DLD1 (cell line): ENCODE measurements around the gene PRDM5.

ENCODE experiments used
- in situ Hi-C: cut with HindIII; loops from 2 replicates; pipeline ENCODE4 v1.10.0; 2017; ENCODE audit warnings: low sequenced_read_pairs

The PRDM5 gene

GRCh38 chr4:120826449-120826848 is 96.1 kb downstream of the PRDM5 start:
- in situ Hi-C loops: no loop called here

GRCh38 chr4:120824946-120825345 is 97.6 kb downstream of the PRDM5 start:
- in situ Hi-C loops: no loop called here

DNA sequence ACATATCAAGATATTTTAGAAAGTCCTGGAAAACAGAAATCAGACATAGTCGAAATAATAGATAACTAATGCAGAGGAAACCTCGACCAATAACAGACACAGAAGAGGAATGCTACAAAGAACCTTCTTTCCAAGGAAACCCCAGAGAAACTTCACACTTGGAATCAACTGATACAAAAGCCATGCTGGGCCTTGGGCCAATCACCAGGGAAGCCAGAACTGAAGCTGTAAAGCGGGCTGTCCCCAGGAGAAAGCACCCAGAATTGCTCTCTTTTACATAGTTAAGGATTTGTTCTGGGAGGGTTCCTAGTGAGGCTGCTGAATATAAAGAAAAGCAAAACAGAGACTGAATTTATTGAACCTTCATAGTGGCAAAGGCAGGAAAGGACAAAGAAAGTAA is 100.5 kb downstream of the PRDM5 start:
- in situ Hi-C loops: no loop called here

DNA sequence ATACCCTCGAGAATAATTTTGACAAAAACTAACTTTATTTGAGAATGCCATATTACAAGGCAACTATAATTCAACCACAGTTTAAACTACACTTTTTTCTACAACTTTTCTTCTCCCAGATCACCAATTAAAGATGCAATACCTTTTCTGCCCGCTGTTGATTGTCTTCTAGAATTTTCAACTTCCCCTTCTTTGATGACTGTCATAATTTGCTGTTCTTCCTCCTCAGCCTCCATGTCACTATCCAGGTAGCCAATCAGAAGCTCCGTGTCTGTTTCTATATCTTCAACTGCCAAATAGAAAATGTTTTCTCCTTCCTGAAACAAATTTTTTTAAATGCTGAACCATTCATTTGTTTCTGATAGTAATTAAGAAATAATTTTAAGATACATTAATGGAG is 101.5 kb downstream of the PRDM5 start:
- in situ Hi-C loops: no loop called here

- in situ Hi-C loops: no loop called here
Measured at GRCh38 chr4:120819805-120820437, 102.6 kb downstream of the PRDM5 start.

DNA sequence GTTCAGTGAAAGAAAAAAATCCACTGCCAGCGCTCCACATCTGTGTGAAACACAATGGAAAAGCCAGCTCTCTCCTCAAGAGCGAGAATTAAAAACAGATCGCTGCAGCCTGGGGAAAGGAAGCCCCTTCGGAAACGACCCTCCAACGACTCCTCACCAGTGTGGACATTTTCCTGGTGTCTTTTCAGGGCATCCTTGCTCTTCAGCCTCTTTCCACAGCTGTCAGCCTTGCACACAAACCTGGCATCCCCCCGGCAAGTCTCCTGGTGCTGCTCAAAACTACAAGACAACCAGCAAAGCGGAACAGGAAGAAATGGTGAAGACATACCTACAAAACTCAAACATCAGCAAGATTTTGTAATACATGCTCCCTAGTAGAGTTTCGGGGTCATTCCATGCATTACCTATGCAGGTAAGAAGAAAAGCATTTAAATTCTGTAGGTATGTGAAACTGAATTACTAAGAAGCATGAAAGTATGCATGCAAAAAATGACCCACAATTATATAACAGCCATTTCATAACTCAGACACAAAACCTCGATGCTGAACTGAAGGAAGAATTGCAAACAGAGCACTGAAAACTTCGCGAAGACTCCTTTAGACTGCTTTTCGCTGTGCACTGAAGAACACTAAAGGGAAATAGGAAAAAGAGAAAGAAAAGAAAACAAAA is 106.1 kb downstream of the PRDM5 start:
- in situ Hi-C loops: no loop called here

DNA sequence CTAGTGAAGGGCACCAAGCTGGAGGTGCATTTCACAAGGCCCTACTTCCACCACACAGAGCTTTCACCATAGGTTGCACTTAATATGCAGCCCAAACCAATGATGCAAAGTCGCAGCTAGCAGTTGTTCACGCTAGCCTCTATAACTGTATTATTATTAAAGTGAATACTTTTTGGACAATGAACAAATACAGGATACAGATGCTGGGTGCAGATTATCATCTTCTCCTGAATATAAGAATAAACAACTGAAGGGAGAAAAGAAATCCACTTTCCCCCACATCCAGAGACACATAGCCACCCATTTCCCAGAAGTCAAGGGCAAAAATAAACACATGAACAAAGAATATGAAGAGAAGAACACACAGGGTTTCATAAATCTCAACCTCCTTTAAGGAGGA is 107.2 kb downstream of the PRDM5 start:
- in situ Hi-C loops: no loop called here

DNA sequence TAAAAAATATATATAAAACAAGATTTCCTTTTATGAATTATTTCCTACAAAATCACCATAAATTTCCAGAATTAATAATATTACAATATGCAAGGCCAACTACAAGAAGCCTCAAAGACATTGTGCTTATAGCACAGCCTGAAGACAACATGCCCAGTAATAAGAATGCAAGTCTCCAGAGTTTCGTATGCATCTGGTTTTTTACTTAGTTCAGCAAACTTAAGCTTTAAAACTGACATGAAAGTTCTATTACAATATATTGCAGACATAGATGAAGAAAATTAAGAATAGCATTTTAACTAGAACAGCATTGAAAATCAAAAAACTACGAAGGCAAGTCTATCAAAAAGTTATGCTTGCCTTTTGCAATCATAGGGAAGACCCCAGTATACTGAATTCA is 107.6 kb downstream of the PRDM5 start:
- in situ Hi-C loops: no loop called here

GRCh38 chr4:120812216-120812615 is 110.3 kb downstream of the PRDM5 start:
- in situ Hi-C loops: no loop called here

GRCh38 chr4:120809518-120809917 is 113.0 kb downstream of the PRDM5 start:
- in situ Hi-C loops: no loop called here

DNA sequence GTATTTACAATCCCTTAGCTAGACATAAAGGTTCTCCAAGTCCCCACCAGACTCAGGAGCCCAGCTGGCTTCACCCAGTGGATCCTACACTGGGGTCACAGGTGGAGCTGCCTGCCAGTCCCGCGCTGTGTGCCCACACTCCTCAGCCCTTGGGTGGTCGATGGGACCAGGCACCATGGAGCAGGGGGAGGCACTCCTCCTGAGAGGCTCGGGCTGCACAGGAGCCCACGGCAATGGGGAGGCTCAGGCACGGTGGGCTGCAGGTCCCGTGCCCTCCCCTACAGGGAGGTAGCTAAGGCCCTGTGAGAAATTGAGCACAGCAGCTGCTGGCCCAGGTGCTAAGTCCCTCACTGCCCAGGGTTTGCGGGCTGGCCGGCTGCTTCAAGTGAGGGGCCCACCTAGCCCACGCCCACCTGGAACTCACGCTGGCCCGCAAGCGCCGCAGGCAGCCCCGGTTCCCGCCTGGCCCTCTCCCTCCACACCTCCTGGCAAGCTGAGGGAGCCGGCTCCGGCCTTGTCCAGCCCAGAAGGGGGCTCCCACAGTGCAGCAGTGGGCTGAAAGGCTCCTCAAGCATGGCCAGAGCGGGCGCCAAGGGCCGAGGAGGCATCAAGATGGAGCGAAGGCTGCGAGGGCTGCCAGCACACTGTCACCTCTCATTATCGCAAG is 113.9 kb downstream of the PRDM5 start:
- in situ Hi-C loops: no loop called here

GRCh38 chr4:120801137-120801758 is 121.3 kb downstream of the PRDM5 start:
- in situ Hi-C loops: no loop called here

- in situ Hi-C loops: no loop called here
Measured at GRCh38 chr4:120798570-120798969, 124.0 kb downstream of the PRDM5 start.

DNA sequence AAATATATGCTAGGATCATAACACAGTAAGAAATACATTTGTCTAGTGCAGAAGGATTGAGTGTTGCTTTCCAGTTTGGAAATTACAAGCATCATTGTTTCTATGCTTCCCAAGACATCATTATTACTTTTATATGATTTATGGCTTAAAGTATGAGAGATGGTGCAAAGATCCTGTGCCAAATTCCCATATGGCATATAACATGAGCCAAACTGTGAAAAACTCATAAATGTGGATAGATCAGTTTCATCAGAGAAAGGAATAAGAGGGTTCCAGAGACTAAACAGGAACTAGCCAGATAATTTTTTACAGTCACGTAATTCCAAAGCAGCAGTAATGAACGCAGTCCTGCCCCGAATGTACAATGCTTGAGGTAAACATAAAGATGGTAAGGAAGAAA is 126.3 kb downstream of the PRDM5 start:
- in situ Hi-C loops: no loop called here

DNA sequence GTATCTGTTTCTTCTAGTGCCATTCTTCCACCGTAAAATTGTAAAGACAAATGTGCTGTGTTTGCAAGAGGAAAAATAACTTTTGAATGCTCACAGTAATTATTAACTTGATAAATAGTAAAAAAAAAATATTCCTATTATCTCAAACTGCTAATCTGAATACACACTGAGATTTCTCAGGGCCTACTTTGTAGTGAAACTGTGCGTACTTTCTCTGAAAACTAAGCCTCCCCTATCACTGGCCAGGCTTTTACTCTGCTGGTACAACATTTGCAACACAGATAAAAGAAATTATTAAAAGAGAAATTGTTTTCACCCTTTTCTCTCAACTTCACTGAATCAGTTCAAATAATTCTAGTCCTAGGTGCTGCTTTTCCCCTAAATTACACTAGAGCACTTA is 137.3 kb downstream of the PRDM5 start:
- in situ Hi-C loops: no loop called here

DNA sequence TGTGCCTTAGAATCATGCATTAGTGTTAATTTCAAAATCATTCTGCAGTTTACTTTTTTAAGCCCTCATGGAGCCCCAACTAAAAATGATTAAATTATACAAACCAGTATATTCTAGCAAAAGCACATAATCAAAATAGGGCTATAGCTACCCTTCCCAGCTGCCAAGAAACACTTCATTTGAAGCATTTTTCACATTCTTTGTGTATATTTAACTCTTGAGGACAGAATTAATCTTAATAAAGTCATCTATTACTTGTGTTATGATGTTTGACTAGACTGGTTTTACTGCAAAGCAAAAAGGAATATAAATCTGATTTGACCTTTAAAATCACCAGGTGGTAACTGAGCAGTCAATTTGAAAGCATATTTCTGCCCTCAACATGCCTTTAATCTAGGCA is 145.1 kb downstream of the PRDM5 start:
- in situ Hi-C loops: no loop called here

DNA sequence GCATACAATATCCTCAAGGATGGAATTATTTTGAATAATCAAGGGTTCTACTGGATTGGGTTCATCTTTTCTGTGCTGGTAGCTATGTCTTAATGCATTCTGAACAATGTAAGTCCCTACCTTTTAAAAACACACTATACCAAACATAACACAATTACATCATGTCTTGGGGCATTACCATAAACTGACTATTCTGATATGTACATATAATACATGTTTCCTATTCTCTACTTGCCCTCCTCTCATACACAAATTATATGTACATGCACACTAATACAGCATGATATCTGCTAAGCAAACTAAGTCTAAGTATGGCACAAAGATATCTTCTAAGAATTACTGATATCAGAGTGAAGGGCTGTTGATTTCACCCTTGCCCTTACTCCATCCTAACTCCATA is 147.1 kb downstream of the PRDM5 start:
- in situ Hi-C loops: no loop called here

GRCh38 chr4:120773641-120774040 is 148.9 kb downstream of the PRDM5 start:
- in situ Hi-C loops: no loop called here

DNA sequence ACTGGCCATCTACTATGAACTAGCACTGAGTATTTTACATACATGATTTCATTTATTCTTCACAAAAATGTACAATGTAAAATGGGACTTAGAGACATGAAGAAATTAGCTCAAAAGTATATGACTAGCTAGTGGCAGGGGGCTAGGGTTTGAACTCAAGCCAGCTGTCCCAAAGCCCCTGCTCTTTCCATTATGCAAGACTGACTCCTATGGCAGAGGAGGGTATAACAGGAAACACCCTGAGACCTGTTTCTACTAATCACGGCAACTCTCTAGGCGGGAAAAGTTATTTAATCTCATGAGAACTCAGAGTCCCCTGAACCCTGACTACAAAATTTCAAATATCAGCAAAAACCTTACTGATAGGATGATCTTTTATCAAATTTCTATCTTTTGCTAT is 150.6 kb downstream of the PRDM5 start:
- in situ Hi-C loops: no loop called here

GRCh38 chr4:120770897-120771296 is 151.6 kb downstream of the PRDM5 start:
- in situ Hi-C loops: no loop called here

- in situ Hi-C loops: no loop called here
Measured at GRCh38 chr4:120769227-120769626, 153.3 kb downstream of the PRDM5 start.

GRCh38 chr4:120765260-120765680 is 157.3 kb downstream of the PRDM5 start:
- in situ Hi-C loops: no loop called here
